Stomach (tissue), 9 donors: ENCODE data around the gene ANKRD13C. TPM values are rescaled to one million over a fixed set of nuclear protein-coding genes. Genes with fewer than 3 reads are reported as not detected.
A peak's percentile ranks its signal among the peaks of the same experiment; 100 is the strongest.

ENCODE experiments used
- DNase-seq, 2 donors: peaks; one replicate each; pipeline versions ENCODE4 v3.0.0 to v3.0.0-alpha.2; 2013 to 2019
- H3K27ac ChIP-seq, 5 donors: fragments of 200-600 bp in 4 of 5; sonication (generic) in 4 of 5; one replicate each; pipeline ENCODE4 v1.5.1; 2013 to 2019; ENCODE audit warnings: mild to moderate bottlenecking in 1 of 5, moderate library complexity in 1 of 5
- H3K27me3 ChIP-seq, 3 donors: fragments of 200-600 bp; sonication (generic); one replicate each; pipeline ENCODE4 v1.5.1; 2017 to 2019; ENCODE audit warnings: mixed run types in 1 of 3
- H3K36me3 ChIP-seq, 4 donors: fragments of 200-600 bp; sonication (generic); 1 replicate in 3 of 4; 2 replicates in 1 of 4; pipeline ENCODE4 v1.5.1; 2016 to 2019
- H3K4me1 ChIP-seq, 4 donors: fragments of 200-600 bp; sonication (generic); one replicate each; pipeline ENCODE4 v1.5.1; 2016 to 2019
- H3K4me3 ChIP-seq, 4 donors: fragments of 200-600 bp; sonication (generic) in 3 of 4; one replicate each; pipeline ENCODE4 v1.5.1; 2016 to 2019; ENCODE audit warnings: mild to moderate bottlenecking in 1 of 4
- H3K9me3 ChIP-seq, 4 donors: fragments of 200-600 bp; sonication (generic); one replicate each; pipeline ENCODE4 v1.5.1; 2016 to 2019
- EP300 ChIP-seq: sonication (generic); formaldehyde crosslinking; IDR thresholded peaks from one replicate; pipeline ENCODE4 v1.6.1; 2017; ENCODE audit warnings: antibody characterized with exemption
- POLR2A ChIP-seq, 4 donors: fragments of 450-650 bp; IDR thresholded peaks; one replicate each; pipeline ENCODE4 v1.6.1; 2016; ENCODE audit warnings: antibody characterized with exemption in 4 of 4, control low read depth in 2 of 4, mild to moderate bottlenecking in 1 of 4, moderate library complexity in 1 of 4
- POLR2AphosphoS5 ChIP-seq, 3 donors: sonication (generic); formaldehyde crosslinking; IDR thresholded peaks; one replicate each; pipeline ENCODE4 v1.6.1; 2016; ENCODE audit warnings: antibody characterized with exemption in 3 of 3
- WGBS, 5 donors: extraction: QIAGEN DNeasy Blood & Tissue Kit in 3 of 5; methylation state at CpG; one replicate each; pipeline versions ENCODE4 v1.1.5 to v1.1.7; 2013 to 2018; 5-methylcytosine and 5-hydroxymethylcytosine counted together
- intact Hi-C: fragments of 100-400 bp; cut with DNase I; formaldehyde crosslinking; loops from one replicate; pipeline ENCODE4 v1.15.1; 2023; ENCODE audit warnings: low total_unique reads
- polyA plus RNA-seq, 3 donors: library from polyadenylated mRNA; stranded (reverse); fragments of 200-250 nt; gene quantifications; one replicate each; pipeline ENCODE4 v1.2.3, GENCODE V29; 2013
- total RNA-seq, 5 donors: library from RNA; depleted of rRNA; stranded (reverse); fragments of >200 nt; gene quantifications; one replicate each; pipeline versions ENCODE4 v1.1.0 to v1.2.3, GENCODE V29; 2014 to 2016
- TF ChIP-seq, protein P1 (sequence below), 7 experiments: fragments of 450-650 bp in 4 of 7; fragments of 200-600 bp in 3 of 7; sonication (generic) in 3 of 7; IDR thresholded peaks; one replicate each; pipeline ENCODE4 v1.5.1; 2016 to 2019; ENCODE audit warnings: antibody characterized with exemption in 7 of 7, control low read depth in 2 of 7, mild to moderate bottlenecking in 1 of 7
- donor health status: healthy with polysubstance abuse.
- donor health status: Bipolar disorder and iron deficiency.
- donor health status: healthy.

Gene ANKRD13C
- total and polyA plus RNA-seq, 8 donors: 6.8 to 135 (median 15.7) TPM

DNA sequence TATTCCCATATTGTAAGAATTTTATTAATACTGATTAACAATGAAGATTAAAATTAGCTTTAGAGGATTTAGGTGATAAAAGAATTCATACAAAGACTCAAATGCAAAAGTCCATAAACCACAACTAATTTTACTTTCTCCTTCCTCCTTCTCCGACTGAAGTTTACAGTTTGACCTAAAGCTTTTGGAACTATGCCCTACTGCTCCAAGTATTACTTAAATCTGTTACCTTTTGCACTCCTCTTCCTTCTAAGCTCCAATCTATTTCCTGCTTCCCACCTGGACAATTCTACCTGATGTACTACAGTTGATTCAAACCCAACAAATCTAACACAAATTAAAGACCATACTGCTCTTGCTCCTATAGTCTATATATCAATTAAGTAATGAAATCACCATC lies 36.3 kb downstream of the ANKRD13C start:
- 13 to 29% (median 17%) methylated on average over 1 of the region's 1 CpG for WGBS, 5 donors
- H3K27me3 ChIP-seq: no peaks in the 10 kb centered on the region
- intact Hi-C loops: no loop called here
- H3K27ac ChIP-seq: no peak overlapping the region
- peaks cover 0 to 32% (median 15%) of the 10 kb centered on the region in 4 donors for H3K4me1 ChIP-seq
- peaks cover 0 to 26% (median 18%) of the 10 kb centered on the region in 4 donors for H3K36me3 ChIP-seq
- H3K4me3 ChIP-seq: no peak overlapping the region
- peak in 1 of 2 donors; percentile 16 for DNase-seq
- TF ChIP-seq EP300: no peak
- TF ChIP-seq, protein P1, sequence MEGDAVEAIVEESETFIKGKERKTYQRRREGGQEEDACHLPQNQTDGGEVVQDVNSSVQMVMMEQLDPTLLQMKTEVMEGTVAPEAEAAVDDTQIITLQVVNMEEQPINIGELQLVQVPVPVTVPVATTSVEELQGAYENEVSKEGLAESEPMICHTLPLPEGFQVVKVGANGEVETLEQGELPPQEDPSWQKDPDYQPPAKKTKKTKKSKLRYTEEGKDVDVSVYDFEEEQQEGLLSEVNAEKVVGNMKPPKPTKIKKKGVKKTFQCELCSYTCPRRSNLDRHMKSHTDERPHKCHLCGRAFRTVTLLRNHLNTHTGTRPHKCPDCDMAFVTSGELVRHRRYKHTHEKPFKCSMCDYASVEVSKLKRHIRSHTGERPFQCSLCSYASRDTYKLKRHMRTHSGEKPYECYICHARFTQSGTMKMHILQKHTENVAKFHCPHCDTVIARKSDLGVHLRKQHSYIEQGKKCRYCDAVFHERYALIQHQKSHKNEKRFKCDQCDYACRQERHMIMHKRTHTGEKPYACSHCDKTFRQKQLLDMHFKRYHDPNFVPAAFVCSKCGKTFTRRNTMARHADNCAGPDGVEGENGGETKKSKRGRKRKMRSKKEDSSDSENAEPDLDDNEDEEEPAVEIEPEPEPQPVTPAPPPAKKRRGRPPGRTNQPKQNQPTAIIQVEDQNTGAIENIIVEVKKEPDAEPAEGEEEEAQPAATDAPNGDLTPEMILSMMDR (IDR thresholded peaks at IDR 0.05): no peak
- no peaks in the 10 kb centered on the region for H3K9me3 ChIP-seq

DNA sequence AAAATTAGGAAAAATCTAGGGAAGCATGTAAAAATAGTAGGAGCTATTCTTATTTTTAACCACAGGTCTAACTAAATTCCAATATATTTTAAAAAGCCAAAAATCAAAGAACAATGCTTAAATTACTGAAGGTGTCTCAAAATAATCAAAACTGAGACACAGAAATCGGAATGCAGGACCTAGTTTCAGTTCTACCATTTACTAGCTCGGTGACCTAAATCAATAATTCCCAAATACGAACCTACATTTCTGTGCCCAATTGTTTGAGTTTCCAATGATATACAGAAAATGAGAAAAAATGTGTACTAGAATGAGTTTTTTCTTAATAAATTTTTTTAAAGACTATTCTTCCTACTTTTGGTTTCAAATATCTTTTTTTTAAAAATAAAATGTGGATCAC lies 37.4 kb downstream of the ANKRD13C start:
- H3K4me3 ChIP-seq: no peak overlapping the region
- peaks cover 0 to 32% (median 15%) of the 10 kb centered on the region in 4 donors for H3K4me1 ChIP-seq
- 94 to 98% (median 95%) methylated on average over 3 of the region's 3 CpGs for WGBS, 5 donors
- H3K27me3 ChIP-seq: no peaks in the 10 kb centered on the region
- intact Hi-C loops: no loop called here
- H3K36me3 ChIP-seq: peaks cover 0 to 18% (median 10%) of the 10 kb centered on the region in 4 donors
- no peak for DNase-seq
- no peak for TF ChIP-seq EP300
- no peak for TF ChIP-seq POLR2AphosphoS5 (IDR thresholded peaks at IDR 0.05)
- TF ChIP-seq, protein P1 (IDR thresholded peaks at IDR 0.05): no peak
- no peak for TF ChIP-seq POLR2A (IDR thresholded peaks at IDR 0.05)
- H3K27ac ChIP-seq: no peak overlapping the region
- H3K9me3 ChIP-seq: no peaks in the 10 kb centered on the region

DNA sequence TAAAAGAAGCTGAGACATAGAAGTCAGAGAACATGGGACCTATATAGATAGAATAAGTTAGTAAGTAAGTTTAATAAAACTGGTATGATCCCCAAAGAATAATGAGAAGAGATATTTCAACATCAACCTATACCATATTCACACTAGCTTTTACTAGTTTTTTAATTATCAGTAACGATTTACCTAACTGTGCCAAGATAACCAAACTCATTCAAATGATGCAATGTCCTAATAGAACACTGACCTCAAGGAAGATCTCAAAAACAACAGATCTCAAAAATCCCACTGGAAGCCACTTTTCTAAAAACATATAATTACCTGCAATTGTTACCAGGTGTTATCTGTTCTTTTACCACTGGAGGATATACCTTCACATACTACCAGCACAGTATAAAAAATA lies 38.7 kb downstream of the ANKRD13C start:
- Histone ChIP-seq H3K27me3 (no peaks in the 10 kb centered on the region), H3K9me3 (no peaks in the 10 kb centered on the region), H3K36me3 (peaks cover 0 to 20% (median 13%) of the 10 kb centered on the region in 4 donors), H3K27ac (no peak overlapping the region), H3K4me1 (peaks cover 0 to 29% (median 11%) of the 10 kb centered on the region in 4 donors), H3K4me3 (no peak overlapping the region)
- DNase-seq: no peak
- intact Hi-C loops: no loop called here
- TF ChIP-seq, protein P1 (IDR thresholded peaks at IDR 0.05): no peak
- TF ChIP-seq POLR2AphosphoS5 (IDR thresholded peaks at IDR 0.05): no peak
- no peak for TF ChIP-seq EP300
- TF ChIP-seq POLR2A (IDR thresholded peaks at IDR 0.05): no peak
- WGBS, 5 donors: 61 to 81% (median 75%) methylated on average over 1 of the region's 1 CpG

GRCh38 chr1:70314706-70315304 lies 39.7 kb downstream of the ANKRD13C start:
- H3K27me3 ChIP-seq: no peaks in the 10 kb centered on the region
- 82 to 95% (median 87%) methylated on average over 6 of the region's 6 CpGs for WGBS, 5 donors
- H3K36me3 ChIP-seq: peaks cover 0 to 23% (median 13%) of the 10 kb centered on the region in 4 donors
- peaks cover 0 to 19% (median 8%) of the 10 kb centered on the region in 4 donors for H3K4me1 ChIP-seq
- intact Hi-C loops: no loop called here
- TF ChIP-seq POLR2AphosphoS5 (IDR thresholded peaks at IDR 0.05): no peak
- TF ChIP-seq POLR2A (IDR thresholded peaks at IDR 0.05): no peak
- no peak for TF ChIP-seq EP300
- TF ChIP-seq, protein P1 (IDR thresholded peaks at IDR 0.05): no peak
- no peak overlapping the region for H3K4me3 ChIP-seq
- no peak overlapping the region for H3K27ac ChIP-seq
- no peak for DNase-seq
- no peaks in the 10 kb centered on the region for H3K9me3 ChIP-seq
